Measurements from ENCODE around the gene COL25A1.
"Not testable (repeated sequence)": the region's sequence is repeated elsewhere in the genome, so short reads cannot be mapped to it uniquely, and the experiment has no call there.

Gene COL25A1

GRCh38 chr4:109003964-109004363, 298.5 kb downstream of the COL25A1 start:
- Histone ChIP-seq H3K27ac (no peak overlapping the region), H3K9ac (no peak overlapping the region), H3K4me1 (no peaks in the 10 kb centered on the region), H2AFZ (no peak overlapping the region), H3K4me2 (ENCODE audit: low read length) (no peak overlapping the region), H3K27me3 (ENCODE audit: control insufficient read depth, insufficient read depth, low read length) (no peaks in the 10 kb centered on the region), H3K36me3 (ENCODE audit: control insufficient read depth, insufficient read depth, low read length) (no peaks in the 10 kb centered on the region), H3K4me3 (ENCODE audit: low read depth, low read length) (no peak overlapping the region), H3K9me3 (ENCODE audit: control insufficient read depth, low read length) (no peaks in the 10 kb centered on the region), H3K79me2 (no peaks in the 10 kb centered on the region)
- no peak for TF ChIP-seq CTCF (IDR thresholded peaks at IDR 0.05)

GRCh38 chr4:108991551-108992328, 310.7 kb downstream of the COL25A1 start:
- Histone ChIP-seq H3K4me1 (no peaks in the 10 kb centered on the region), H3K27me3 (ENCODE audit: control insufficient read depth, insufficient read depth, low read length) (no peaks in the 10 kb centered on the region), H3K36me3 (ENCODE audit: control insufficient read depth, insufficient read depth, low read length) (no peaks in the 10 kb centered on the region), H3K79me2 (no peaks in the 10 kb centered on the region), H3K9me3 (ENCODE audit: control insufficient read depth, low read length) (no peaks in the 10 kb centered on the region), H3K4me3 (ENCODE audit: low read depth, low read length) (no peak overlapping the region), H3K27ac (no peak overlapping the region), H2AFZ (no peak overlapping the region), H3K4me2 (ENCODE audit: low read length) (no peak overlapping the region), H3K9ac (no peak overlapping the region)
- no peak for TF ChIP-seq CTCF (IDR thresholded peaks at IDR 0.05)

DNA sequence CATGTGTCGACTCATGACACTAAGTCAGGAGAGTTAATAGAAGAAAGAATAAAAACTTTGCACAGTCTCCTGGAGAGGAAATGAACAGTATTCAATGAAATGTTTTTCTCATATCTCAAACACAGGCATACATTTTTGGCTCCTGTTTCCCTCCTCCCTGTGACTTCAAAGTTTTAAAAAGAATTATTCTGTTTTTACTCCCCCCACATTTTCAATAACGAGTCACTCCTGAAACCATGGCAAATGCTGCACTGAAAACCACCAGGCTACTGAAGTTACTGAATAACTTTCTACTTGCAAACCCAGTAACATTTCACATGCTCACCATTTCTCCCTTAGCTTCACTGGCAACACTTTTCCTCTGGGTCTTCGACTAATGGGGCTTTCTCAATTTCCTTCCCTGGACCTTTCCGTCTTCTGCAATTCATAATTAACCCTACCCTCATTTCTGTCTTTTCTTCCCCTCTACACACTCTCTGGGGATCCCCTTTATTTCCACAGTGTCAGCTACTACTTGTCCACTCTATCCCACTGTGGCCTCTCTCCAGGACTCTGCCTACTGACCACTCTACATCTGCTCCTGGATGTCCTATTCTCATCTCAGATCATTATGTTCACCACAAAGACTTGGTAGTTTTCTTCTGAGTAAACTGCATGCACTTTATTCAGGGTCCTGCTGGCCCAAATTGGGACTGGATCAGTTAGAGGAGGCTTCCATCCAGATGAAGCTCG, 313.8 kb downstream of the COL25A1 start:
- H3K79me2 ChIP-seq, result no peaks in the 10 kb centered on the region
- no peak for TF ChIP-seq CTCF (IDR thresholded peaks at IDR 0.05)
- no peaks in the 10 kb centered on the region for H3K9me3 ChIP-seq (ENCODE audit: control insufficient read depth, low read length)
- no peaks in the 10 kb centered on the region for H3K36me3 ChIP-seq (ENCODE audit: control insufficient read depth, insufficient read depth, low read length)
- no peaks in the 10 kb centered on the region for H3K4me1 ChIP-seq
- H3K4me3 ChIP-seq (ENCODE audit: low read depth, low read length), result no peak overlapping the region
- no peak overlapping the region for H2AFZ ChIP-seq
- no peak overlapping the region for H3K4me2 ChIP-seq (ENCODE audit: low read length)
- H3K27me3 ChIP-seq (ENCODE audit: control insufficient read depth, insufficient read depth, low read length), result no peaks in the 10 kb centered on the region
- no peak overlapping the region for H3K27ac ChIP-seq
- no peak overlapping the region for H3K9ac ChIP-seq

DNA sequence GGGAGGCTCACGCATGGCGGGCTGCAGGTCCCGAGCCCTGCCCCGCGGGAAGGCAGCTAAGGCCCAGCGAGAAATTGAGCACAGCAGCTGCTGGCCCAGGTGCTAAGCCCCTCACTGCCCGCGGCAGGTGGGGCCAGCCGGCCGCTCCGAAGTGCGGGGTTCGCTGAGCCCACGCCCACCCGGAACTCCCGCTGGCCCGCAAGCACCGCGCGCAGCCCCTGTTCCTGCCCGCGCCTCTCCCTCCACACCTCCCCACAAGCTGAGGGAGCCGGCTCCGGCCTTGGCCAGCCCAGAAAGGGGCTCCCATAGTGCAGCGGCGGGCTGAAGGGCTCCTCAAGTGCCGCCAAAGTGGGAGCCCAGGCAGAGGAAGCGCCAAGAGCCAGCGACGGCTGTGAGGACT, 318.0 kb downstream of the COL25A1 start:
- not testable (repeated sequence) for H3K79me2 ChIP-seq; H3K9me3 ChIP-seq (ENCODE audit: control insufficient read depth, low read length); H2AFZ ChIP-seq; H3K4me3 ChIP-seq (ENCODE audit: low read depth, low read length); H3K27me3 ChIP-seq (ENCODE audit: control insufficient read depth, insufficient read depth, low read length); H3K27ac ChIP-seq; H3K36me3 ChIP-seq (ENCODE audit: control insufficient read depth, insufficient read depth, low read length); H3K4me1 ChIP-seq; H3K4me2 ChIP-seq (ENCODE audit: low read length); H3K9ac ChIP-seq

GRCh38 chr4:108982402-108983185, 319.9 kb downstream of the COL25A1 start:
- H3K79me2 ChIP-seq, result no peaks in the 10 kb centered on the region
- H3K4me2 ChIP-seq (ENCODE audit: low read length), result no peak overlapping the region
- H3K27me3 ChIP-seq (ENCODE audit: control insufficient read depth, insufficient read depth, low read length), result no peaks in the 10 kb centered on the region
- no peaks in the 10 kb centered on the region for H3K9me3 ChIP-seq (ENCODE audit: control insufficient read depth, low read length)
- no peak overlapping the region for H3K4me3 ChIP-seq (ENCODE audit: low read depth, low read length)
- no peak overlapping the region for H3K9ac ChIP-seq
- H2AFZ ChIP-seq, result no peak overlapping the region
- H3K27ac ChIP-seq, result no peak overlapping the region
- H3K36me3 ChIP-seq (ENCODE audit: control insufficient read depth, insufficient read depth, low read length), result no peaks in the 10 kb centered on the region
- no peak for TF ChIP-seq CTCF (IDR thresholded peaks at IDR 0.05)
- no peaks in the 10 kb centered on the region for H3K4me1 ChIP-seq

All from parathyroid adenoma (tissue), 2 donors.